HepG2 (cell line): Measurements from ENCODE around the gene CTSW. TPM values are rescaled to one million over a fixed set of nuclear protein-coding genes. Genes with fewer than 3 reads are reported as not detected.

Experiments used
- ARNTL ChIP-seq: sonication (generic); formaldehyde crosslinking; IDR thresholded peaks from 2 replicates; pipeline ENCODE4 v1.4.0; 2020; ENCODE audit warnings: mild to moderate bottlenecking, missing genetic modification reagents
- MLXIP ChIP-seq: sonication (generic); formaldehyde crosslinking; IDR thresholded peaks from 2 replicates; pipeline ENCODE4 v1.9.0; 2021; ENCODE audit warnings: missing genetic modification reagents, borderline replicate concordance
- RBM22 ChIP-seq: fragments of 200-400 bp; formaldehyde crosslinking; optimal IDR thresholded peaks from 2 replicates; pipeline ENCODE3; 2017; ENCODE audit warnings: mild to moderate bottlenecking, low read length, moderate library complexity
- RXRB ChIP-seq: IDR thresholded peaks from 2 replicates; pipeline ENCODE4 v1.6.1; 2016; ENCODE audit warnings: borderline replicate concordance, missing genetic modification reagents, missing compliant biosample characterization
- SIX4 ChIP-seq: sonication (generic); formaldehyde crosslinking; IDR thresholded peaks from 2 replicates; pipeline ENCODE4 v1.4.0; 2020; ENCODE audit warnings: missing genetic modification reagents
- SPEN ChIP-seq: sonication (generic); formaldehyde crosslinking; IDR thresholded peaks from 2 replicates; pipeline ENCODE4 v1.5.1; 2020; ENCODE audit warnings: low read depth, mild to moderate bottlenecking, missing genetic modification reagents
- STAT5B ChIP-seq: sonication (generic); formaldehyde crosslinking; IDR thresholded peaks from 2 replicates; pipeline ENCODE4 v1.4.0; 2020; ENCODE audit warnings: missing genetic modification reagents
- SUZ12 ChIP-seq: fragments of 150-350 bp; IDR thresholded peaks from 2 replicates; pipeline ENCODE4 v1.6.1; 2014; ENCODE audit warnings: low read depth, low read length
- TCF7L2 ChIP-seq: IDR thresholded peaks from 2 replicates; pipeline ENCODE4 v1.6.1; 2011; ENCODE audit warnings: mild to moderate bottlenecking, low read depth, low read length, moderate library complexity
- ZNF232 ChIP-seq: sonication (generic); formaldehyde crosslinking; IDR thresholded peaks from 2 replicates; pipeline ENCODE4 v1.4.0; 2020; ENCODE audit warnings: missing genetic modification reagents, borderline replicate concordance
- ZNF629 ChIP-seq: sonication (generic); formaldehyde crosslinking; conservative IDR thresholded peaks from 2 replicates; pipeline ENCODE4 v1.5.0; 2020; ENCODE audit warnings: missing genetic modification reagents
- ZNF644 ChIP-seq: IDR thresholded peaks from 2 replicates; pipeline ENCODE4 v1.6.1; 2016; ENCODE audit warnings: low read depth
- ZNF790 ChIP-seq: sonication (generic); formaldehyde crosslinking; IDR thresholded peaks from 2 replicates; pipeline ENCODE4 v1.8.0; 2022; ENCODE audit warnings: missing genetic modification reagents, mild to moderate bottlenecking, borderline replicate concordance
- ZNF816 ChIP-seq: sonication (generic); formaldehyde crosslinking; IDR thresholded peaks from 2 replicates; pipeline ENCODE4 v1.8.0; 2022; ENCODE audit warnings: missing genetic modification reagents, mild to moderate bottlenecking, borderline replicate concordance
- polyA plus RNA-seq, 8 experiments: library from polyadenylated mRNA; depleted of rRNA in 3 of 8; stranded (reverse) in 7 of 8; unstranded in 1 of 8; fragments of >200 nt; fragmentation: Illumina TruSeq in 4 of 8; extraction: Trizol in 4 of 8; gene quantifications; 2 replicates each; pipeline versions ENCODE4 v1.2.1 to v1.2.3, GENCODE V29; 2011 to 2016; ENCODE audit warnings: low read depth in 4 of 8, missing spikeins in 1 of 8, mixed read lengths in 1 of 8; ENCODE audit not compliant: insufficient read depth in 1 of 8
- total RNA-seq, 5 experiments: library from RNA; depleted of rRNA; stranded (reverse); fragments of >200 nt; fragmentation: Illumina TruSeq; extraction: Trizol; gene quantifications; 2 replicates each; pipeline ENCODE4 v1.2.3, GENCODE V29; 2016; ENCODE audit warnings: low read depth in 1 of 5
- TF ChIP-seq, protein P1 (sequence below): sonication (generic); formaldehyde crosslinking; IDR thresholded peaks from 2 replicates; pipeline ENCODE4 v1.4.0; 2020; ENCODE audit warnings: missing genetic modification reagents, borderline replicate concordance
- TF ChIP-seq, protein P2 (sequence below): sonication (generic); formaldehyde crosslinking; IDR thresholded peaks from 2 replicates; pipeline ENCODE4 v1.4.0; 2020; ENCODE audit warnings: missing genetic modification reagents, mild to moderate bottlenecking, borderline replicate concordance

CTSW gene
- total and polyA plus RNA-seq, 2 of the 13 experiments (the other 11 are each of a cell fraction or from before 2014, with no cell fraction given) = 0.09 TPM; not detected in 1

- no peak for TF ChIP-seq MLXIP
- no peak for TF ChIP-seq ZNF790 (CRISPR knock-in tag)
- TF ChIP-seq RBM22 = no peak
- no peak for TF ChIP-seq ZNF644 (CRISPR knock-in tag)
- TF ChIP-seq SPEN (CRISPR knock-in tag) = peak; percentile 54
- TF ChIP-seq ZNF629 (CRISPR knock-in tag) = no peak
- peak; percentile 75; the same call in 1 of the 2 replicates for TF ChIP-seq STAT5B (CRISPR knock-in tag)
- TF ChIP-seq, protein P1, sequence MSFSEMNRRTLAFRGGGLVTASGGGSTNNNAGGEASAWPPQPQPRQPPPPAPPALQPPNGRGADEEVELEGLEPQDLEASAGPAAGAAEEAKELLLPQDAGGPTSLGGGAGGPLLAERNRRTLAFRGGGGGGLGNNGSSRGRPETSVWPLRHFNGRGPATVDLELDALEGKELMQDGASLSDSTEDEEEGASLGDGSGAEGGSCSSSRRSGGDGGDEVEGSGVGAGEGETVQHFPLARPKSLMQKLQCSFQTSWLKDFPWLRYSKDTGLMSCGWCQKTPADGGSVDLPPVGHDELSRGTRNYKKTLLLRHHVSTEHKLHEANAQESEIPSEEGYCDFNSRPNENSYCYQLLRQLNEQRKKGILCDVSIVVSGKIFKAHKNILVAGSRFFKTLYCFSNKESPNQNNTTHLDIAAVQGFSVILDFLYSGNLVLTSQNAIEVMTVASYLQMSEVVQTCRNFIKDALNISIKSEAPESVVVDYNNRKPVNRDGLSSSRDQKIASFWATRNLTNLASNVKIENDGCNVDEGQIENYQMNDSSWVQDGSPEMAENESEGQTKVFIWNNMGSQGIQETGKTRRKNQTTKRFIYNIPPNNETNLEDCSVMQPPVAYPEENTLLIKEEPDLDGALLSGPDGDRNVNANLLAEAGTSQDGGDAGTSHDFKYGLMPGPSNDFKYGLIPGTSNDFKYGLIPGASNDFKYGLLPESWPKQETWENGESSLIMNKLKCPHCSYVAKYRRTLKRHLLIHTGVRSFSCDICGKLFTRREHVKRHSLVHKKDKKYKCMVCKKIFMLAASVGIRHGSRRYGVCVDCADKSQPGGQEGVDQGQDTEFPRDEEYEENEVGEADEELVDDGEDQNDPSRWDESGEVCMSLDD (CRISPR knock-in tag) = peak; percentile 4; the same call in 1 of the 2 replicates
- TF ChIP-seq, protein P2, sequence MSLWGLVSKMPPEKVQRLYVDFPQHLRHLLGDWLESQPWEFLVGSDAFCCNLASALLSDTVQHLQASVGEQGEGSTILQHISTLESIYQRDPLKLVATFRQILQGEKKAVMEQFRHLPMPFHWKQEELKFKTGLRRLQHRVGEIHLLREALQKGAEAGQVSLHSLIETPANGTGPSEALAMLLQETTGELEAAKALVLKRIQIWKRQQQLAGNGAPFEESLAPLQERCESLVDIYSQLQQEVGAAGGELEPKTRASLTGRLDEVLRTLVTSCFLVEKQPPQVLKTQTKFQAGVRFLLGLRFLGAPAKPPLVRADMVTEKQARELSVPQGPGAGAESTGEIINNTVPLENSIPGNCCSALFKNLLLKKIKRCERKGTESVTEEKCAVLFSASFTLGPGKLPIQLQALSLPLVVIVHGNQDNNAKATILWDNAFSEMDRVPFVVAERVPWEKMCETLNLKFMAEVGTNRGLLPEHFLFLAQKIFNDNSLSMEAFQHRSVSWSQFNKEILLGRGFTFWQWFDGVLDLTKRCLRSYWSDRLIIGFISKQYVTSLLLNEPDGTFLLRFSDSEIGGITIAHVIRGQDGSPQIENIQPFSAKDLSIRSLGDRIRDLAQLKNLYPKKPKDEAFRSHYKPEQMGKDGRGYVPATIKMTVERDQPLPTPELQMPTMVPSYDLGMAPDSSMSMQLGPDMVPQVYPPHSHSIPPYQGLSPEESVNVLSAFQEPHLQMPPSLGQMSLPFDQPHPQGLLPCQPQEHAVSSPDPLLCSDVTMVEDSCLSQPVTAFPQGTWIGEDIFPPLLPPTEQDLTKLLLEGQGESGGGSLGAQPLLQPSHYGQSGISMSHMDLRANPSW = no peak
- TF ChIP-seq RXRB = peak; percentile 66; the same call in 1 of the 2 replicates
- peak; percentile 42; the same call in 1 of the 2 replicates for TF ChIP-seq SIX4 (CRISPR knock-in tag)
- TF ChIP-seq ZNF816 = peak; percentile 90; the same call in 1 of the 2 replicates
- 0 out of 2 replicates have a peak, but pooled peaks have one; percentile 68 for TF ChIP-seq ARNTL
- peak; percentile 77 for TF ChIP-seq SUZ12
- TF ChIP-seq TCF7L2 = no peak
- TF ChIP-seq ZNF232 = no peak
These were observed 21.6 kb upstream of the CTSW start, which contains the start of gene CFL1 (continued) for GRCh38 chr11:65857853-65858680.
